ENCODE data around the gene CEP128. TPM values are rescaled to one million over a fixed set of nuclear protein-coding genes. Genes with fewer than 3 reads are reported as not detected.

CEP128 gene
- total RNA-seq, 1 experiment from 2014 or later = 16.7 TPM

GRCh38 chr14:80523518-80524117 is 417.9 kb downstream of the CEP128 start:
- no peaks in the 10 kb centered on the region for H3K27me3 Mint-ChIP-seq (ENCODE audit: insufficient read depth, unreplicated experiment)
- Histone ChIP-seq H3K4me3 (ENCODE audit: low read depth, low read length) (no peak overlapping the region), H3K4me1 (no peaks in the 10 kb centered on the region), H3K27me3 (replicated peaks; ENCODE audit: control insufficient read depth, insufficient read depth, low read length) (no peaks in the 10 kb centered on the region; the same call in 1 of the 2 replicates), H3K36me3 (ENCODE audit: control insufficient read depth, insufficient read depth, low read length) (no peaks in the 10 kb centered on the region), H3K9me3 (no peaks in the 10 kb centered on the region)
- no peak overlapping the region for H3K4me3 Mint-ChIP-seq (ENCODE audit: unreplicated experiment)
- ChIA-PET POLR2A (no interaction called here), CTCF (no interaction called here)
- no peaks in the 10 kb centered on the region for H3K36me3 Mint-ChIP-seq (ENCODE audit: insufficient read depth, unreplicated experiment)
- H3K9me3 Mint-ChIP-seq (ENCODE audit: unreplicated experiment) = no peaks in the 10 kb centered on the region
- H3K4me1 Mint-ChIP-seq (ENCODE audit: low read depth, unreplicated experiment) = no peaks in the 10 kb centered on the region
- TF ChIP-seq, protein P1, sequence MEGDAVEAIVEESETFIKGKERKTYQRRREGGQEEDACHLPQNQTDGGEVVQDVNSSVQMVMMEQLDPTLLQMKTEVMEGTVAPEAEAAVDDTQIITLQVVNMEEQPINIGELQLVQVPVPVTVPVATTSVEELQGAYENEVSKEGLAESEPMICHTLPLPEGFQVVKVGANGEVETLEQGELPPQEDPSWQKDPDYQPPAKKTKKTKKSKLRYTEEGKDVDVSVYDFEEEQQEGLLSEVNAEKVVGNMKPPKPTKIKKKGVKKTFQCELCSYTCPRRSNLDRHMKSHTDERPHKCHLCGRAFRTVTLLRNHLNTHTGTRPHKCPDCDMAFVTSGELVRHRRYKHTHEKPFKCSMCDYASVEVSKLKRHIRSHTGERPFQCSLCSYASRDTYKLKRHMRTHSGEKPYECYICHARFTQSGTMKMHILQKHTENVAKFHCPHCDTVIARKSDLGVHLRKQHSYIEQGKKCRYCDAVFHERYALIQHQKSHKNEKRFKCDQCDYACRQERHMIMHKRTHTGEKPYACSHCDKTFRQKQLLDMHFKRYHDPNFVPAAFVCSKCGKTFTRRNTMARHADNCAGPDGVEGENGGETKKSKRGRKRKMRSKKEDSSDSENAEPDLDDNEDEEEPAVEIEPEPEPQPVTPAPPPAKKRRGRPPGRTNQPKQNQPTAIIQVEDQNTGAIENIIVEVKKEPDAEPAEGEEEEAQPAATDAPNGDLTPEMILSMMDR (IDR thresholded peaks at IDR 0.05; ENCODE audit: insufficient read depth in 1 of 2, low read depth in 1 of 2, low read length in 1 of 2, severe bottlenecking in 1 of 2, unreplicated experiment in 1 of 2) = no peak
- intact Hi-C loops (cut with micrococcal nuclease; ENCODE audit: unreplicated experiment) = no loop called here
- DNase-seq = no peak
- no peak overlapping the region for H3K27ac Mint-ChIP-seq (ENCODE audit: unreplicated experiment)
- no TSS peak for BruUV-seq (replicated peaks)

- no peaks in the 10 kb centered on the region for H3K4me1 Mint-ChIP-seq (ENCODE audit: low read depth, unreplicated experiment)
- intact Hi-C loops (cut with micrococcal nuclease; ENCODE audit: unreplicated experiment) = no loop called here
- BruUV-seq (replicated peaks) = no TSS peak
- no peaks in the 10 kb centered on the region for H3K9me3 Mint-ChIP-seq (ENCODE audit: unreplicated experiment)
- Histone ChIP-seq H3K9me3 (no peaks in the 10 kb centered on the region), H3K27me3 (replicated peaks; ENCODE audit: control insufficient read depth, insufficient read depth, low read length) (no peaks in the 10 kb centered on the region; the same call in 1 of the 2 replicates), H3K36me3 (ENCODE audit: control insufficient read depth, insufficient read depth, low read length) (no peaks in the 10 kb centered on the region), H3K4me1 (no peaks in the 10 kb centered on the region), H3K4me3 (ENCODE audit: low read depth, low read length) (no peak overlapping the region)
- no peaks in the 10 kb centered on the region for H3K27me3 Mint-ChIP-seq (ENCODE audit: insufficient read depth, unreplicated experiment)
- DNase-seq = no peak
- ChIA-PET POLR2A (no interaction called here), CTCF (no interaction called here)
- H3K27ac Mint-ChIP-seq (ENCODE audit: unreplicated experiment) = no peak overlapping the region
- TF ChIP-seq, protein P1 (IDR thresholded peaks at IDR 0.05; ENCODE audit: insufficient read depth in 1 of 2, low read depth in 1 of 2, low read length in 1 of 2, severe bottlenecking in 1 of 2, unreplicated experiment in 1 of 2) = no peak
- no peak overlapping the region for H3K4me3 Mint-ChIP-seq (ENCODE audit: unreplicated experiment)
- no peaks in the 10 kb centered on the region for H3K36me3 Mint-ChIP-seq (ENCODE audit: insufficient read depth, unreplicated experiment)
Observed at GRCh38 chr14:80522936-80523335, 418.6 kb downstream of the CEP128 start.

DNA sequence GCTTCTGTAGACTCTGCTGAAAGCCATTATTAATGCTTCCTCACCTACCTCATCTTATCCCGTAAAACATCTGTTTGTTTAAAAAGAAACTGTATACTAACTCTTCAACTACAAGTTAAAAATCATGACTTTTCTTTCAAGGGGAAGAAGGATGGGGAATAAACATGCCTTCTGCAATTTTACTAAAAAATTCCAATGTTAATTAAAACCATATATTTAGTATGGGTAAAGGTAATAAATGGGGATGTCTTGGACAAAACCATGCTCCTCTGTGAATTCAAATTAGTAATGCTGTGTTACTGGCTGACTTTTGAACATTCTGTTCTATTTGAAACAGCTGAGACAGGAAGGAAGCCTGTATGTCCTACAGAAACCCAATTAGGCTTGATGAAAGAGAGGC is 419.1 kb downstream of the CEP128 start:
- Mint-ChIP-seq H3K27me3 (ENCODE audit: insufficient read depth, unreplicated experiment) (no peaks in the 10 kb centered on the region), H3K27ac (ENCODE audit: unreplicated experiment) (no peak overlapping the region), H3K4me1 (ENCODE audit: low read depth, unreplicated experiment) (no peaks in the 10 kb centered on the region), H3K4me3 (ENCODE audit: unreplicated experiment) (no peak overlapping the region), H3K9me3 (ENCODE audit: unreplicated experiment) (no peaks in the 10 kb centered on the region), H3K36me3 (ENCODE audit: insufficient read depth, unreplicated experiment) (no peaks in the 10 kb centered on the region)
- H3K4me3 ChIP-seq (ENCODE audit: low read depth, low read length) = no peak overlapping the region
- no TSS peak for BruUV-seq (replicated peaks)
- DNase-seq = no peak
- ChIA-PET CTCF (no interaction called here), POLR2A (no interaction called here)
- no peaks in the 10 kb centered on the region for H3K9me3 ChIP-seq
- intact Hi-C loops (cut with micrococcal nuclease; ENCODE audit: unreplicated experiment) = no loop called here
- TF ChIP-seq, protein P1 (IDR thresholded peaks at IDR 0.05; ENCODE audit: insufficient read depth in 1 of 2, low read depth in 1 of 2, low read length in 1 of 2, severe bottlenecking in 1 of 2, unreplicated experiment in 1 of 2) = no peak
- H3K4me1 ChIP-seq = no peaks in the 10 kb centered on the region
- H3K36me3 ChIP-seq (ENCODE audit: control insufficient read depth, insufficient read depth, low read length) = no peaks in the 10 kb centered on the region
- no peaks in the 10 kb centered on the region; the same call in 1 of the 2 replicates for H3K27me3 ChIP-seq (replicated peaks; ENCODE audit: control insufficient read depth, insufficient read depth, low read length)

Data from Caco-2 (cell line).